Neuronal stem cell (in vitro differentiated cells): ENCODE results near the gene COX5A.

ENCODE experiments used
- DNase-seq: peaks from one replicate; pipeline ENCODE4 v3.0.0-alpha.2; 2013; ENCODE audit warnings: low spot score
- H2AFZ ChIP-seq: one replicate; pipeline ENCODE4 v1.6.1; 2013; ENCODE audit warnings: mild to moderate bottlenecking, low read length, inconsistent platforms
- H2AK5ac ChIP-seq: 2 replicates; pipeline ENCODE4 v1.6.1; 2013; ENCODE audit warnings: low read depth, mild to moderate bottlenecking, inconsistent platforms, low read length, moderate library complexity, mixed read lengths
- H2BK120ac ChIP-seq: 2 replicates; pipeline ENCODE4 v1.6.1; 2013; ENCODE audit warnings: low read depth, mild to moderate bottlenecking, inconsistent platforms, low read length, moderate library complexity, mixed read lengths
- H2BK12ac ChIP-seq: one replicate; pipeline ENCODE4 v1.6.1; 2013; ENCODE audit warnings: low read length, inconsistent platforms
- H2BK15ac ChIP-seq: 2 replicates; pipeline ENCODE4 v1.6.1; 2013; ENCODE audit warnings: mild to moderate bottlenecking, low read length, inconsistent platforms, mixed read lengths
- H2BK5ac ChIP-seq: one replicate; pipeline ENCODE4 v1.6.1; 2013; ENCODE audit warnings: inconsistent platforms, mild to moderate bottlenecking, low read length, moderate library complexity
- H3K14ac ChIP-seq: one replicate; pipeline ENCODE4 v1.6.1; 2013; ENCODE audit warnings: low read length, inconsistent platforms
- H3K18ac ChIP-seq: 2 replicates; pipeline ENCODE4 v1.6.1; 2013; ENCODE audit warnings: low read length, inconsistent platforms
- H3K23ac ChIP-seq: 2 replicates; pipeline ENCODE4 v1.6.1; 2013; ENCODE audit warnings: low read depth, mild to moderate bottlenecking, mixed read lengths, low read length, inconsistent platforms; ENCODE audit not compliant: poor library complexity
- H3K27ac ChIP-seq: replicated peaks from 3 replicates; pipeline ENCODE4 v1.5.1; 2013; ENCODE audit warnings: low read length, inconsistent platforms
- H3K27me3 ChIP-seq, 3 experiments: 2 replicates each; pipeline ENCODE4 v1.6.1; 2013; ENCODE audit warnings: low read length in 3 of 3, mild to moderate bottlenecking in 2 of 3, inconsistent platforms in 1 of 3, low read depth in 1 of 3, mixed read lengths in 1 of 3, moderate library complexity in 1 of 3; ENCODE audit not compliant: control insufficient read depth in 3 of 3, insufficient read depth in 3 of 3
- H3K36me3 ChIP-seq, 2 donors: replicated peaks in 1 of 2; 2 replicates each; pipeline ENCODE4 v1.6.1; 2013; ENCODE audit warnings: low read length in 2 of 2; ENCODE audit not compliant: control insufficient read depth in 2 of 2, insufficient read depth in 2 of 2
- H3K4ac ChIP-seq: 2 replicates; pipeline ENCODE4 v1.6.1; 2013; ENCODE audit warnings: inconsistent platforms, mild to moderate bottlenecking, low read length, moderate library complexity
- H3K4me1 ChIP-seq, 2 donors: 1 replicate in 1 of 2; 2 replicates in 1 of 2; pipeline ENCODE4 v1.6.1; 2013; ENCODE audit warnings: low read length in 2 of 2, low read depth in 1 of 2; ENCODE audit not compliant: control insufficient read depth in 2 of 2, insufficient read depth in 1 of 2
- H3K4me2 ChIP-seq: one replicate; pipeline ENCODE4 v1.6.1; 2013; ENCODE audit warnings: mild to moderate bottlenecking, low read length, inconsistent platforms; ENCODE audit not compliant: insufficient read depth, poor library complexity, severe bottlenecking
- H3K4me3 ChIP-seq, 2 donors: 2 replicates each; pipeline ENCODE4 v1.5.1; 2013; ENCODE audit warnings: low read length in 2 of 2, mild to moderate bottlenecking in 2 of 2, inconsistent platforms in 1 of 2, moderate library complexity in 1 of 2
- H3K79me1 ChIP-seq: one replicate; pipeline ENCODE4 v1.6.1; 2013; ENCODE audit warnings: low read depth, mild to moderate bottlenecking, inconsistent platforms, low read length, moderate library complexity
- H3K9ac ChIP-seq: one replicate; pipeline ENCODE4 v1.6.1; 2013; ENCODE audit warnings: mild to moderate bottlenecking, low read depth, low read length, inconsistent platforms; ENCODE audit not compliant: poor library complexity
- H3K9me3 ChIP-seq, 2 donors: replicated peaks in 1 of 2; 2 replicates each; pipeline versions ENCODE3 to v1.6.1; 2013; ENCODE audit warnings: low read length in 2 of 2, mild to moderate bottlenecking in 2 of 2, inconsistent platforms in 1 of 2, low read depth in 1 of 2, mixed read lengths in 1 of 2, moderate library complexity in 1 of 2; ENCODE audit not compliant: control insufficient read depth in 2 of 2, insufficient read depth in 1 of 2
- H4K8ac ChIP-seq: one replicate; pipeline ENCODE4 v1.6.1; 2013; ENCODE audit warnings: low read depth, mild to moderate bottlenecking, inconsistent platforms, low read length, moderate library complexity
- H4K91ac ChIP-seq: one replicate; pipeline ENCODE4 v1.6.1; 2013; ENCODE audit warnings: low read length, low read depth, mild to moderate bottlenecking, inconsistent platforms; ENCODE audit not compliant: poor library complexity
- WGBS, 2 donors: extraction: QIAGEN DNeasy Blood & Tissue Kit; methylation state at CpG; one replicate each; pipeline ENCODE4 v1.1.7; 2013; ENCODE audit warnings: missing lambda C conversion rate in 2 of 2, mixed read lengths in 1 of 2; ENCODE audit not compliant: insufficient read length in 2 of 2, insufficient replicate concordance in 1 of 2; ENCODE audit errors: extremely low coverage in 2 of 2; 5-methylcytosine and 5-hydroxymethylcytosine counted together

The COX5A gene

DNA sequence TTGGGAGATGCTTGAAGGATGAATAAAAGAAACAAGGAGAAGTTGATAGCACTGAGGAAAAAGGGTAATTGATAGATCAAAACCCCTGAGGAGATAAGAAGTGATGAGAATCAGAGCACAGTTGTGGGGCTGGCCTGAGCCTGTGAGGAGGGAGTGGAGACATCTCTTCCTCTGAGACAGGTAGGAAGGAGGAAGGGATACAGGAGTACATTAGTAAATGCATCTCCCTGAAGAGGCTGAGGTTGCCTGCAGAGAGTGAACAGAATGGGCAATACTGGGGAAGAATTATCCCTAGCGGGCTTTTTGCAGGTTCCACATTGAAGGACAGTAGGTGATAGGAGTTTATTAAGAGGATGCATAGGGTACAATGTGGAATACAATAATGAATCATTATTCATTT is 40.2 kb upstream of the COX5A start:
- no peaks in the 10 kb centered on the region for H3K4me1 ChIP-seq
- no peak overlapping the region for H2AFZ ChIP-seq
- H2BK120ac ChIP-seq, result no peak overlapping the region
- no peaks in the 10 kb centered on the region for H3K79me1 ChIP-seq
- no peak overlapping the region for H3K4me3 ChIP-seq
- H2AK5ac ChIP-seq, result no peak overlapping the region
- no peak overlapping the region for H3K27ac ChIP-seq
- no peaks in the 10 kb centered on the region for H3K9me3 ChIP-seq
- no peak overlapping the region for H3K4me2 ChIP-seq
- no peak overlapping the region for H2BK12ac ChIP-seq
- H3K18ac ChIP-seq, result no peak overlapping the region
- no peak overlapping the region for H3K23ac ChIP-seq
- no peak overlapping the region for H2BK5ac ChIP-seq
- no peak overlapping the region for H4K91ac ChIP-seq
- no CpG with 5 or more reads among the region's 1 CpG for WGBS, 2 donors
- no peak for DNase-seq
- no peak overlapping the region for H3K9ac ChIP-seq
- H4K8ac ChIP-seq, result no peak overlapping the region
- no peak overlapping the region for H2BK15ac ChIP-seq
- no peaks in the 10 kb centered on the region for H3K36me3 ChIP-seq
- H3K14ac ChIP-seq, result no peak overlapping the region
- no peak overlapping the region for H3K4ac ChIP-seq
- peaks cover 0 to 3% (median 0%) of the 10 kb centered on the region in 3 experiments for H3K27me3 ChIP-seq

DNA sequence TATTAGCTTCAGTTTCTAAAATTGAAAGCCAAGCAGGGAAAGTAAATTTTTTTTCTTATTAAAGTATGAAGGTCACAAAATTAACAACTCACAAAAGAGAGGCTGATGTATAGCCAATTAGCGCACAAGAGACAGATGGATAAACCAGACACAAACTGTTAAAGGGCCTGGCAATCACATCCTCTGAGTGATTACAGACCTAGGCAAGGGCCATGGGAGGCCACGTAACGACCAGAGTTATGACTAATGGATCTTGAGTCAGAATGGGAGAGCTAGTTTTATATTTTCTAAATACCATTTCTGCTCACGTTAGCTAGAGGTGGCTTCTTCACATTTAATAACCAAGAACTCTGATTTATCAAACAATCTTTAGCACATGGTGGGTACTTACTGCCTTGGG is 39.7 kb upstream of the COX5A start:
- Histone ChIP-seq H3K14ac (no peak overlapping the region), H2BK12ac (no peak overlapping the region), H3K27me3 (peaks cover 0 to 8% (median 0%) of the 10 kb centered on the region in 3 experiments), H3K9ac (no peak overlapping the region), H3K4me1 (no peaks in the 10 kb centered on the region), H4K91ac (no peak overlapping the region), H3K4me2 (no peak overlapping the region), H3K36me3 (no peaks in the 10 kb centered on the region), H3K18ac (no peak overlapping the region), H3K79me1 (no peaks in the 10 kb centered on the region), H2AFZ (no peak overlapping the region), H2AK5ac (no peak overlapping the region), H3K4me3 (no peak overlapping the region), H3K4ac (no peak overlapping the region), H4K8ac (no peak overlapping the region), H3K27ac (no peak overlapping the region), H3K9me3 (no peaks in the 10 kb centered on the region), H2BK120ac (no peak overlapping the region), H2BK15ac (no peak overlapping the region), H3K23ac (no peak overlapping the region), H2BK5ac (no peak overlapping the region)
- WGBS, 2 donors, result no CpG with 5 or more reads among the region's 4 CpGs
- no peak for DNase-seq

DNA sequence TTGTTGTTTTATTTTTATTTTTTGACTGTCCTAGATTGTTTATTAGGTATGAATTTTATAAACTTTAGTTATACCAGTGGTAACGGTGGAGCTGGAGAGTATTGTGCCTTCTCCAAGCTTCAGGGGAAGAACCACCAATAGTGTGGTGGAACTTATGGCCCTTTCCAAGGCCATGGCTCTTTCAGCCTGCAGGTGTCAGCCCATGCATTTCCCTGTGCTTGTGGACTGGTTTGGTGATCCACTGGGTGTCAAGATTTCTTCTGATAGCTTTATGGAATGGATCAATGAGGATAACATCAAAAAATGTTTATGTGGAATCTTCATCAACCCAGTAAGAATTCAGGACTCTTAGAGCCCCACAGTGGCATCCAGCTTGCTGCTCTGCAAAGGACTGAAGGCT is 38.3 kb upstream of the COX5A start:
- Histone ChIP-seq H3K4ac (no peak overlapping the region), H3K27me3 (peaks cover 0 to 8% (median 0%) of the 10 kb centered on the region in 3 experiments), H3K27ac (no peak overlapping the region), H2BK15ac (no peak overlapping the region), H3K4me1 (no peaks in the 10 kb centered on the region), H3K4me3 (no peak overlapping the region), H3K9ac (no peak overlapping the region), H2AK5ac (no peak overlapping the region), H2BK120ac (no peak overlapping the region), H4K8ac (no peak overlapping the region), H3K23ac (no peak overlapping the region), H3K79me1 (no peaks in the 10 kb centered on the region), H4K91ac (no peak overlapping the region), H2AFZ (no peak overlapping the region), H3K9me3 (no peaks in the 10 kb centered on the region), H2BK5ac (no peak overlapping the region), H3K4me2 (no peak overlapping the region), H2BK12ac (no peak overlapping the region), H3K36me3 (no peaks in the 10 kb centered on the region), H3K14ac (no peak overlapping the region), H3K18ac (no peak overlapping the region)
- no peak for DNase-seq
- no CpG with 5 or more reads among the region's 1 CpG for WGBS, 2 donors

DNA sequence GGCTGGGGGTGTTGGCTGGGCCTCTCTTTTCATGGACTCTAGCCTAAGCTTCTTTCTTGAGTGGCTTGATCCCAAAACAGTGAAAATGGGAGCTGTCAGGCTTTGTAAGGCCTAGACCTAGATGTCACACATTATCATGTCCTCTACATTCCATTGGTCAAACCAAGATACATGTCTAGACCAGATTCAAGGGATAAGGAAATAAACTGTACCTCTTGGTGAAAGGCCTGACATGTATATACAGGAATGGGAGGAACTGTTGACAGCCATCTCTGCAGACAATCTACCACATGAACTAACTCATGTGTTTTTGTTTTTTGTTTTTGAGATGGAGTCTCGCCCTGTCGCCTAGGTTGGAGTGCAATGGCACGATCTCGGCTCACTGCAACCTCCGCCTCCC is 29.8 kb upstream of the COX5A start:
- H3K9ac ChIP-seq, result no peak overlapping the region
- H3K4me2 ChIP-seq, result no peak overlapping the region
- H3K18ac ChIP-seq, result no peak overlapping the region
- no peak overlapping the region for H3K23ac ChIP-seq
- DNase-seq, result no peak
- H3K4me3 ChIP-seq, result no peak overlapping the region
- no peak overlapping the region for H2BK15ac ChIP-seq
- H3K14ac ChIP-seq, result no peak overlapping the region
- no peaks in the 10 kb centered on the region for H3K9me3 ChIP-seq
- no peak overlapping the region for H2BK5ac ChIP-seq
- no CpG with 5 or more reads among the region's 5 CpGs for WGBS, 2 donors
- no peak overlapping the region for H2AFZ ChIP-seq
- no peak overlapping the region for H3K27ac ChIP-seq
- no peaks in the 10 kb centered on the region for H3K79me1 ChIP-seq
- no peak overlapping the region for H2BK120ac ChIP-seq
- H3K36me3 ChIP-seq, result no peaks in the 10 kb centered on the region
- H4K91ac ChIP-seq, result no peak overlapping the region
- no peak overlapping the region for H3K4ac ChIP-seq
- H3K27me3 ChIP-seq, result peaks cover 0 to 8% (median 2%) of the 10 kb centered on the region in 3 experiments
- H4K8ac ChIP-seq, result no peak overlapping the region
- H2AK5ac ChIP-seq, result no peak overlapping the region
- H2BK12ac ChIP-seq, result no peak overlapping the region
- no peaks in the 10 kb centered on the region for H3K4me1 ChIP-seq
